ENCODE data around the gene RNF224. TPM values are rescaled to one million over a fixed set of nuclear protein-coding genes. Genes with fewer than 3 reads are reported as not detected.

RNF224 gene
- total and polyA plus RNA-seq, 10 of the 15 experiments (the other 5 are each of a cell fraction or from before 2014, with no cell fraction given), result not detected

- TF ChIP-seq BCLAF1 (IDR thresholded peaks at IDR 0.05) (no peak), CBX5 (IDR thresholded peaks at IDR 0.05; ENCODE audit: low read depth) (no peak), CUX1 (IDR thresholded peaks at IDR 0.05; ENCODE audit: insufficient replicate concordance, low read depth, low read length) (no peak), SMARCA5 (IDR thresholded peaks at IDR 0.05) (no peak), NFIC (IDR thresholded peaks at IDR 0.05; ENCODE audit: low read depth, low read length) (no peak), NFYB (IDR thresholded peaks at IDR 0.05; ENCODE audit: insufficient read depth, low read depth, low read length) (no peak), ZNF217 (IDR thresholded peaks at IDR 0.05) (no peak), ZNF622 (IDR thresholded peaks at IDR 0.05) (no peak), TCF7 (IDR thresholded peaks at IDR 0.05; ENCODE audit: borderline replicate concordance) (no peak), MYB (IDR thresholded peaks at IDR 0.05; ENCODE audit: borderline replicate concordance, low read depth, low read length) (no peak), ZNF274 (IDR thresholded peaks at IDR 0.05; ENCODE audit: insufficient read depth, insufficient read length) (no peak), USF2 (IDR thresholded peaks at IDR 0.05; ENCODE audit: borderline replicate concordance, low read depth, low read length) (no peak), HCFC1 (IDR thresholded peaks at IDR 0.05; ENCODE audit: low read length) (no peak), HDAC6 (IDR thresholded peaks at IDR 0.05; ENCODE audit: unreplicated experiment) (no peak), BRCA1 (IDR thresholded peaks at IDR 0.05; ENCODE audit: low read depth, low read length) (no peak), RAD51 (IDR thresholded peaks at IDR 0.05) (no peak), BCL11A (IDR thresholded peaks at IDR 0.05; ENCODE audit: low read depth, low read length) (no peak; the same call in 1 of the 2 replicates)
- TF ChIP-seq, protein P1, sequence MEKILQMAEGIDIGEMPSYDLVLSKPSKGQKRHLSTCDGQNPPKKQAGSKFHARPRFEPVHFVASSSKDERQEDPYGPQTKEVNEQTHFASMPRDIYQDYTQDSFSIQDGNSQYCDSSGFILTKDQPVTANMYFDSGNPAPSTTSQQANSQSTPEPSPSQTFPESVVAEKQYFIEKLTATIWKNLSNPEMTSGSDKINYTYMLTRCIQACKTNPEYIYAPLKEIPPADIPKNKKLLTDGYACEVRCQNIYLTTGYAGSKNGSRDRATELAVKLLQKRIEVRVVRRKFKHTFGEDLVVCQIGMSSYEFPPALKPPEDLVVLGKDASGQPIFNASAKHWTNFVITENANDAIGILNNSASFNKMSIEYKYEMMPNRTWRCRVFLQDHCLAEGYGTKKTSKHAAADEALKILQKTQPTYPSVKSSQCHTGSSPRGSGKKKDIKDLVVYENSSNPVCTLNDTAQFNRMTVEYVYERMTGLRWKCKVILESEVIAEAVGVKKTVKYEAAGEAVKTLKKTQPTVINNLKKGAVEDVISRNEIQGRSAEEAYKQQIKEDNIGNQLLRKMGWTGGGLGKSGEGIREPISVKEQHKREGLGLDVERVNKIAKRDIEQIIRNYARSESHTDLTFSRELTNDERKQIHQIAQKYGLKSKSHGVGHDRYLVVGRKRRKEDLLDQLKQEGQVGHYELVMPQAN (conservative IDR thresholded peaks at IDR 0.05), result peak; percentile 53; the same call in 1 of the 2 replicates
These were observed 50.2 kb downstream of the RNF224 start, which contains the start of gene TOR4A (continued) for GRCh38 chr9:137277329-137278041.

Data from GM12878 (cell line).